Measurements from ENCODE around the gene YTHDC2. TPM values are rescaled to one million over a fixed set of nuclear protein-coding genes. Genes with fewer than 3 reads are reported as not detected.
A peak's percentile ranks its signal among the peaks of the same experiment; 100 is the strongest.

YTHDC2 gene
- total RNA-seq, 4 donors from 2014 or later = 11.1 to 38.9 (median 21.2) TPM

- peaks cover 16% of the 10 kb centered on the region for H3K27me3 ChIP-seq
- 0% methylated on average over 1 of the region's 86 CpGs; no CpG with 5 or more reads in 1 of the 2 donors for WGBS, 2 donors (ENCODE audit: low coverage in 1 of 2)
Measured at GRCh38 chr5:113487781-113488644, 25.5 kb upstream of the YTHDC2 start, which contains the start of gene MCC. Gene MCC, minus strand, starts transcription at chr5:113488453.

GRCh38 chr5:113488645-113489184, 24.8 kb upstream of the YTHDC2 start:
- peak; percentile 29 for ATAC-seq
- Histone ChIP-seq H3K27ac (peak overlapping the region in 3 of 4 donors; percentile 52 to 76 (median 61)), H3K27me3 (peaks cover 16% of the 10 kb centered on the region), H3K4me3 (peak overlapping the region; percentile 34 to 66), H3K9me3 (peaks cover 0 to 13% (median 0%) of the 10 kb centered on the region in 3 donors), H3K4me1 (peaks cover 0 to 21% (median 0%) of the 10 kb centered on the region in 3 donors), H3K36me3 (no peaks in the 10 kb centered on the region)
- 20 to 23% methylated on average over 2 to 5 of the region's 20 CpGs for WGBS, 2 donors (ENCODE audit: low coverage in 1 of 2)
- no peak for TF ChIP-seq CTCF (IDR thresholded peaks at IDR 0.05)
- TF ChIP-seq POLR2A (IDR thresholded peaks at IDR 0.05) = no peak
- no peak for TF ChIP-seq EP300 (IDR thresholded peaks at IDR 0.05)
- TF ChIP-seq POLR2AphosphoS5 (IDR thresholded peaks at IDR 0.05) = no peak

More at GRCh38 chr5:113487781-113488644, 25.5 kb upstream of the YTHDC2 start, which contains the start of gene MCC:
- TF ChIP-seq POLR2A (IDR thresholded peaks at IDR 0.05) = no peak
- no peak for TF ChIP-seq CTCF (IDR thresholded peaks at IDR 0.05)
- TF ChIP-seq EP300 (IDR thresholded peaks at IDR 0.05) = no peak
- TF ChIP-seq POLR2AphosphoS5 (IDR thresholded peaks at IDR 0.05) = no peak
- peaks cover 0 to 13% (median 0%) of the 10 kb centered on the region in 3 donors for H3K9me3 ChIP-seq
- no peaks in the 10 kb centered on the region for H3K36me3 ChIP-seq
- peak within 1 kb of the TSS in 3 of 4 donors; percentile 52 to 76 (median 61) for H3K27ac ChIP-seq
- peak; percentile 89 for ATAC-seq
- H3K4me3 ChIP-seq = peak within 1 kb of the TSS; percentile 34 to 66
- H3K4me1 ChIP-seq = peaks cover 0 to 21% (median 0%) of the 10 kb centered on the region in 3 donors

GRCh38 chr5:113489299-113489698, 24.2 kb upstream of the YTHDC2 start:
- no peak overlapping the region for H3K27ac ChIP-seq
- H3K9me3 ChIP-seq = peaks cover 0 to 13% (median 0%) of the 10 kb centered on the region in 3 donors
- peaks cover 0 to 21% (median 0%) of the 10 kb centered on the region in 3 donors for H3K4me1 ChIP-seq
- H3K36me3 ChIP-seq = no peaks in the 10 kb centered on the region
- no peak overlapping the region for H3K4me3 ChIP-seq
- ATAC-seq = peak; percentile 47
- H3K27me3 ChIP-seq = peaks cover 16% of the 10 kb centered on the region
- TF ChIP-seq POLR2AphosphoS5 (IDR thresholded peaks at IDR 0.05) (no peak), POLR2A (IDR thresholded peaks at IDR 0.05) (no peak), CTCF (IDR thresholded peaks at IDR 0.05) (no peak), EP300 (IDR thresholded peaks at IDR 0.05) (no peak)
- 27 to 35% methylated on average over 2 to 3 of the region's 3 CpGs for WGBS, 2 donors (ENCODE audit: low coverage in 1 of 2)

- Histone ChIP-seq H3K4me1 (peaks cover 0 to 21% (median 0%) of the 10 kb centered on the region in 3 donors), H3K27ac (no peak overlapping the region), H3K36me3 (no peaks in the 10 kb centered on the region), H3K9me3 (peaks cover 0 to 13% (median 0%) of the 10 kb centered on the region in 3 donors), H3K4me3 (no peak overlapping the region), H3K27me3 (peaks cover 16% of the 10 kb centered on the region)
- no peak for ATAC-seq
- WGBS, 2 donors (ENCODE audit: low coverage in 1 of 2) = 100% methylated on average over 3 of the region's 3 CpGs; no CpG with 5 or more reads in 1 of the 2 donors
- TF ChIP-seq POLR2A (IDR thresholded peaks at IDR 0.05) (no peak), CTCF (IDR thresholded peaks at IDR 0.05) (no peak), EP300 (IDR thresholded peaks at IDR 0.05) (no peak), POLR2AphosphoS5 (IDR thresholded peaks at IDR 0.05) (no peak)
Measured at GRCh38 chr5:113490317-113490716, 23.2 kb upstream of the YTHDC2 start.
